Measurements from ENCODE around the gene YRDC.

YRDC gene

GRCh38 chr1:37755290-37755689, 52.7 kb downstream of the YRDC start:
- no peak overlapping the region for H2AFZ ChIP-seq (ENCODE audit: insufficient read depth, low read length, poor library complexity)
- no peak overlapping the region for H3K27ac ChIP-seq (ENCODE audit: low read depth, low read length)
- no peak overlapping the region for H3K4me3 ChIP-seq (ENCODE audit: low read depth, low read length)
- peaks cover 0 to 3% of the 10 kb centered on the region in 2 experiments for H3K4me1 ChIP-seq (ENCODE audit: control insufficient read depth in 1 of 2, insufficient read depth in 2 of 2, low read length in 2 of 2)
- H3K4ac ChIP-seq (ENCODE audit: low read depth, low read length): no peak overlapping the region
- H3K23ac ChIP-seq (ENCODE audit: low read length): no peak overlapping the region
- H4K91ac ChIP-seq (ENCODE audit: low read depth, low read length): no peak overlapping the region
- WGBS (ENCODE audit: extremely low coverage, insufficient coverage, insufficient read length): no CpG with 5 or more reads among the region's 1 CpG
- no peak overlapping the region for H2BK12ac ChIP-seq (ENCODE audit: low read length)
- H3K9ac ChIP-seq (ENCODE audit: low read length): no peak overlapping the region
- DNase-seq: no peak
- H3K9me3 ChIP-seq (ENCODE audit: insufficient read depth, low read depth, low read length): peaks cover 7% of the 10 kb centered on the region
- no peak overlapping the region for H4K8ac ChIP-seq (ENCODE audit: low read depth, low read length)
- peaks cover 44% of the 10 kb centered on the region for H3K27me3 ChIP-seq (ENCODE audit: insufficient read depth, low read length)
- no peak overlapping the region for H2BK5ac ChIP-seq (ENCODE audit: low read depth, low read length, poor library complexity)
- H3K79me2 ChIP-seq (ENCODE audit: control insufficient read depth, insufficient read depth, low read length, poor library complexity): no peaks in the 10 kb centered on the region
- H4K12ac ChIP-seq (ENCODE audit: low read depth, low read length): no peak overlapping the region
- no peak overlapping the region for H2AK5ac ChIP-seq (ENCODE audit: low read length)
- no peak overlapping the region for H3K14ac ChIP-seq (ENCODE audit: low read length)
- H3K18ac ChIP-seq (ENCODE audit: low read length): no peak overlapping the region
- no peak overlapping the region for H2BK120ac ChIP-seq (ENCODE audit: insufficient read depth, low read length, poor library complexity)
- no peaks in the 10 kb centered on the region for H3K79me1 ChIP-seq (ENCODE audit: low read length)
- no peaks in the 10 kb centered on the region for H3K36me3 ChIP-seq (ENCODE audit: control insufficient read depth in 1 of 2, insufficient read depth in 2 of 2, low read length in 2 of 2)
- H3K4me2 ChIP-seq (ENCODE audit: low read length): no peak overlapping the region

- Histone ChIP-seq H3K9ac (ENCODE audit: low read length) (no peak overlapping the region), H2AFZ (ENCODE audit: insufficient read depth, low read length, poor library complexity) (no peak overlapping the region), H3K9me3 (ENCODE audit: insufficient read depth, low read depth, low read length) (peaks cover 7% of the 10 kb centered on the region), H4K8ac (ENCODE audit: low read depth, low read length) (no peak overlapping the region), H3K36me3 (ENCODE audit: control insufficient read depth in 1 of 2, insufficient read depth in 2 of 2, low read length in 2 of 2) (no peaks in the 10 kb centered on the region), H2BK12ac (ENCODE audit: low read length) (no peak overlapping the region), H3K14ac (ENCODE audit: low read length) (no peak overlapping the region), H3K23ac (ENCODE audit: low read length) (no peak overlapping the region), H3K27ac (ENCODE audit: low read depth, low read length) (no peak overlapping the region), H3K79me2 (ENCODE audit: control insufficient read depth, insufficient read depth, low read length, poor library complexity) (no peaks in the 10 kb centered on the region), H4K12ac (ENCODE audit: low read depth, low read length) (no peak overlapping the region), H2BK5ac (ENCODE audit: low read depth, low read length, poor library complexity) (no peak overlapping the region), H3K4me2 (ENCODE audit: low read length) (no peak overlapping the region), H4K91ac (ENCODE audit: low read depth, low read length) (no peak overlapping the region), H3K27me3 (ENCODE audit: insufficient read depth, low read length) (peaks cover 44% of the 10 kb centered on the region), H2BK120ac (ENCODE audit: insufficient read depth, low read length, poor library complexity) (no peak overlapping the region), H3K79me1 (ENCODE audit: low read length) (no peaks in the 10 kb centered on the region), H3K4me3 (ENCODE audit: low read depth, low read length) (peak overlapping the region; percentile 43), H2AK5ac (ENCODE audit: low read length) (no peak overlapping the region), H3K18ac (ENCODE audit: low read length) (no peak overlapping the region), H3K4ac (ENCODE audit: low read depth, low read length) (no peak overlapping the region), H3K4me1 (ENCODE audit: control insufficient read depth in 1 of 2, insufficient read depth in 2 of 2, low read length in 2 of 2) (peaks cover 0 to 3% of the 10 kb centered on the region in 2 experiments)
- DNase-seq: no peak
- no CpG with 5 or more reads among the region's 52 CpGs for WGBS (ENCODE audit: extremely low coverage, insufficient coverage, insufficient read length)
Measured at GRCh38 chr1:37753473-37754321, 54.3 kb downstream of the YRDC start.
